GM10266 (cell line): ENCODE measurements around the gene ASTN2.
"Not testable (repeated sequence)": the region's sequence is repeated elsewhere in the genome, so short reads cannot be mapped to it uniquely, and the experiment has no call there.

Source experiments
- DNase-seq: peaks from one replicate; pipeline ENCODE4 v3.0.0; 2012; ENCODE audit errors: extremely low spot score
- CTCF ChIP-seq: IDR thresholded peaks from 2 replicates; pipeline ENCODE4 v1.5.1; 2012; ENCODE audit warnings: mild to moderate bottlenecking, low read depth; ENCODE audit not compliant: control insufficient read depth, insufficient read depth; ENCODE audit errors: missing control alignments

Gene ASTN2

GRCh38 chr9:116859763-116860162, 555.1 kb downstream of the ASTN2 start:
- no peak for DNase-seq
- TF ChIP-seq CTCF, result no peak

GRCh38 chr9:116857321-116857720, 557.5 kb downstream of the ASTN2 start:
- no peak for DNase-seq
- TF ChIP-seq CTCF, result no peak

- TF ChIP-seq CTCF, result no peak
- DNase-seq, result no peak
These were observed 558.8 kb downstream of the ASTN2 start for GRCh38 chr9:116855881-116856662.

- no peak for TF ChIP-seq CTCF
- no peak for DNase-seq
These were observed 565.1 kb downstream of the ASTN2 start for GRCh38 chr9:116849721-116850120.

DNA sequence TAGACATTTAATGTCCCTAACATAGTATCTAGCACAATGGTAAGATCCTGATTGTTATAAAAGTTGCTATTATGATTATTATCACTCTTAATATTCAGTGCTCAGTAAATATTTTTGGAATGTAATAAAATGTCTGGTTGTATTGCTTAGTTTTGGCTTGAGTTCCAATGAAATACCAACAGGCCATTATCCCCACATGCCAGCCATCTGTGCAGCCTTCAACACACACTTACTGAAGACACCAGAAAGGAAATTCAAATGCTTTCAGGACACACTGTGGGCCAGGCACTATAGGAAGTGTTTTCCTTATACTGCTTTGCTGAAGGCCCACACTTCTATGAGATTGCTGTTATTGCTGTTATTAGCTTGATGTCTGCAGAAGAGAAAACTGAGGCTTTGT, 570.2 kb downstream of the ASTN2 start:
- no peak for TF ChIP-seq CTCF
- no peak for DNase-seq

DNA sequence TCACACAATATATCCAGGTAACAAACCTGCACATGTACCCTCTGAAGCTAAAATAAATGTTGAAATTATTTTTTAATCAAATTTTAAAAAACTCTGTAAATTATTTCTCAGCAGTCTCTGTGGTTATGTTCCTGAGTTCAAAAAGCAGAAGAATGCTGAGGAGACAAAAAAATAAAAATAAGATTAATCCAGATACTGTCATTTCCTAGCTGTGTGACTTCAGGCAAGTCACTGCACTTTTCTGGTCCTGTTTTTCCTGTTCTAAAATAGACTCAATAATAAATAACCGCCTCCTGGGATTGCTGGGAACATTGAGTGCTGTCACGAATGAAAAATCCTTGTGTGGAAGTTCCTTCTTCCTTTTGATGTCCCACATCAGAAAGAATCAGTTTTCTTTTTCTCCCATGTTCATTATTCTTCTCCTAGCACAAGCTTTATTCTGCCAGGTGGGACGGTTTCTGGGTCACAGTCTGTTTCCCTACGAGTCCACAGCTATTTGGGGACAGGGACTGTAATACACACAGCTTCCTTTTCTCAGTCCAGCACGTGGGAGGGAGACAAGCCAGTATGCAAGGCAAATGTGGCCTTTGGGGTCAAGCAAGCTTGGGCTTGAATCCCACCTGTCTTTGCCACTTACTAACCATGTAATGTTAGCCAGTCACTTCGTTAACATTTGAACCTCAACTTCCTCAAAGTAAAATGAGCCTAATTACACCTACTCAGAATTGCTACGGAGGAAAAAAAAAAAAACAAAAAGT, 570.8 kb downstream of the ASTN2 start:
- TF ChIP-seq CTCF, result no peak
- no peak for DNase-seq

- DNase-seq, result no peak
- no peak for TF ChIP-seq CTCF
These were observed 572.2 kb downstream of the ASTN2 start for GRCh38 chr9:116842658-116843057.

DNA sequence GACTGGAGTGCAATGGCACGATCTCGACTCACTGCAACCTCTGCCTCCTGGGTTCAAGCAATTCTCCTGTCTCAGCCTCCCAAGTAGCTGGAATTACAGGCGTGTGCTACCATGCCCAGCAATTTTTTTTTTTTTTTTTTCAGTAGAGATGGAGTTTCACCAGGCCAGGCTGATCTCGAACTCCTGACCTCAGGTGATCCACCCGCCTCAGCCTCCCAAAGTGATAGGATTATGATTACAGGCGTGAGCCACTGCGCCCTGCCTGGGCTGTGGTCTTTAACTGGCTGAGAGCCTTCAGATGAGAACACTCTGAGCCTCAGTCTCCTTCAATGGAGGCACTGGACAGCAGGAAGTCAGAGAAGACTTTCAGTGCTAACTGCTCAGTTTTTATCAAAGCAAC, 576.4 kb downstream of the ASTN2 start:
- DNase-seq, result not testable (repeated sequence)
